Endothelial cell of umbilical vein (primary cell): ENCODE measurements around the gene EMP2.

ENCODE experiments used
- EZH2 ChIP-seq: IDR thresholded peaks from 2 replicates; pipeline ENCODE4 v1.6.1; 2012; ENCODE audit warnings: borderline replicate concordance, low read depth, mild to moderate bottlenecking, moderate library complexity, low read length, inconsistent platforms; ENCODE audit not compliant: severe bottlenecking
- GATA2 ChIP-seq: IDR thresholded peaks from 2 replicates; pipeline ENCODE4 v1.7.0; 2011; ENCODE audit warnings: low read depth, mild to moderate bottlenecking, moderate library complexity, mixed read lengths, low read length; ENCODE audit not compliant: insufficient read length, insufficient read depth
- JUN ChIP-seq: IDR thresholded peaks from 2 replicates; pipeline ENCODE4 v1.6.1; 2011; ENCODE audit warnings: borderline replicate concordance, low read depth; ENCODE audit not compliant: insufficient read length, insufficient read depth
- MAX ChIP-seq: IDR thresholded peaks from 2 replicates; pipeline ENCODE4 v1.6.1; 2011; ENCODE audit not compliant: insufficient read depth, insufficient read length
- MYC ChIP-seq: IDR thresholded peaks from one replicate; pipeline ENCODE4 v1.6.1; 2011; ENCODE audit warnings: mild to moderate bottlenecking, low read depth, low read length
- POLR2A ChIP-seq: IDR thresholded peaks from 2 replicates; pipeline ENCODE4 v1.6.1; 2012; ENCODE audit warnings: low read depth, mild to moderate bottlenecking, control low read depth, low read length
- POLR2AphosphoS5 ChIP-seq: IDR thresholded peaks from 2 replicates; pipeline ENCODE4 v1.6.1; 2012; ENCODE audit warnings: low read depth, mild to moderate bottlenecking, control low read depth, low read length, moderate library complexity; ENCODE audit not compliant: insufficient read depth
- TF ChIP-seq, protein P1 (sequence below), 2 donors: IDR thresholded peaks; 1 replicate in 1 of 2; 2 replicates in 1 of 2; pipeline ENCODE4 v1.5.1; 2011; ENCODE audit warnings: low read length in 2 of 2, mild to moderate bottlenecking in 2 of 2, moderate library complexity in 2 of 2, control low read depth in 1 of 2, inconsistent platforms in 1 of 2, low read depth in 1 of 2; ENCODE audit not compliant: insufficient read depth in 1 of 2; ENCODE audit errors: extremely low read depth in 1 of 2

- TF ChIP-seq, protein P1, sequence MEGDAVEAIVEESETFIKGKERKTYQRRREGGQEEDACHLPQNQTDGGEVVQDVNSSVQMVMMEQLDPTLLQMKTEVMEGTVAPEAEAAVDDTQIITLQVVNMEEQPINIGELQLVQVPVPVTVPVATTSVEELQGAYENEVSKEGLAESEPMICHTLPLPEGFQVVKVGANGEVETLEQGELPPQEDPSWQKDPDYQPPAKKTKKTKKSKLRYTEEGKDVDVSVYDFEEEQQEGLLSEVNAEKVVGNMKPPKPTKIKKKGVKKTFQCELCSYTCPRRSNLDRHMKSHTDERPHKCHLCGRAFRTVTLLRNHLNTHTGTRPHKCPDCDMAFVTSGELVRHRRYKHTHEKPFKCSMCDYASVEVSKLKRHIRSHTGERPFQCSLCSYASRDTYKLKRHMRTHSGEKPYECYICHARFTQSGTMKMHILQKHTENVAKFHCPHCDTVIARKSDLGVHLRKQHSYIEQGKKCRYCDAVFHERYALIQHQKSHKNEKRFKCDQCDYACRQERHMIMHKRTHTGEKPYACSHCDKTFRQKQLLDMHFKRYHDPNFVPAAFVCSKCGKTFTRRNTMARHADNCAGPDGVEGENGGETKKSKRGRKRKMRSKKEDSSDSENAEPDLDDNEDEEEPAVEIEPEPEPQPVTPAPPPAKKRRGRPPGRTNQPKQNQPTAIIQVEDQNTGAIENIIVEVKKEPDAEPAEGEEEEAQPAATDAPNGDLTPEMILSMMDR (IDR thresholded peaks at IDR 0.05; ENCODE audit: extremely low read depth in 1 of 2, insufficient read depth in 1 of 2, low read depth in 1 of 2, low read length in 2 of 2), result no peak
- TF ChIP-seq POLR2A, result no peak
- TF ChIP-seq EZH2, result no peak
- TF ChIP-seq POLR2AphosphoS5, result no peak
- no peak for TF ChIP-seq MAX
- TF ChIP-seq MYC, result no peak
- TF ChIP-seq JUN, result no peak
- no peak for TF ChIP-seq GATA2
Observed at GRCh38 chr16:10485159-10485558, 95.2 kb downstream of the EMP2 start.
